Muscle of back (tissue), 11 donors: ENCODE results near the gene THBD. TPM values are rescaled to one million over a fixed set of nuclear protein-coding genes. Genes with fewer than 3 reads are reported as not detected.

ENCODE experiments used
- DNase-seq, 3 donors: peaks; one replicate each; pipeline versions ENCODE4 v3.0.0 to v3.0.0-alpha.2; 2013
- polyA plus RNA-seq, 10 donors: library from polyadenylated mRNA; unstranded; fragments of 120-200 nt; gene quantifications; one replicate each; pipeline ENCODE4 v1.2.1, GENCODE V29; 2013; ENCODE audit not compliant: insufficient read length in 10 of 10

THBD gene
- polyA plus RNA-seq, 10 donors: 5.7 to 13.2 (median 8.8) TPM

DNA sequence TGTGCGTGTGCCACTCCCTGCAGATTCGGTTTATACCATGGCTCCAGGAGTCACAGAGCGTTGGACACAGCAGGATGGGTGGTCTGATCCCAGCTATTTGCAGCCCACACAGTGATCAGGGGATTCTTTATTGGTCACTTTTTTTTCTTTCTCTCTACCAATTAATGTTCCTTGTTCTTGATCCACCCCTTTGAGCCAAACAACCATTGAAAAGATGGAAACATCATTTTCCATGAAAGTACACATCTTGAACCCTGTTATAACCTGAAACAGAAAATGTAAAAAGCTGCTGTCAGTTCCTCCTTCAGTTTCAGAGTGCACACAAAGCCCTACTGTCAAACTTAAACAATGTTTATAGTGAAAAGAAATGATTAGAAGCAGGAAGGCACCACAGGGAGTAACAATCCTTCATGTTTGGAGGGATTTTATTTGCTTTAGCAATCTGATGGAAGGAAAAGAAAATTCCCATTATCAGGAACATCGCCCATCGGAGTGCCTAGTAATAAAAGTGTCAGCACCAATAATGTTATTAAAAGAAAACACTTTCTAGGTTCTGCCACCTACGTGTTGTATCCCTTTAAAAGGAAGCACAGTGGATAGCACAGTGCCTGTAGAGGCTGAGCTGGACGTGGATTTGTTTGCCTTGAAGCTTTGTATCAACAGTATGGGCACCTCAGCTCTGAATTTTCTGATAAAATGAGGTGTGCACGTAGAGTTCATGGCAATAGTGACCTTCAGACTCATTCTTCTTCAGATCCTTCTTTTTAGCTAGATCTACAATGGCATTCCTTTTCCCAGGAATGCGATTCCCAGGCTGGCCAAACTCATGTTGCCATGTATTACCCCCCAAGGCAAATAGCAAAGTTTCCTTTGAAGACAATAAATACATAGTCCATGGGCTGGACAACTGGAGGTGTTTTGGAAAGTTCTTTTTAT lies 16.1 kb upstream of the THBD start:
- DNase-seq: no peak

DNA sequence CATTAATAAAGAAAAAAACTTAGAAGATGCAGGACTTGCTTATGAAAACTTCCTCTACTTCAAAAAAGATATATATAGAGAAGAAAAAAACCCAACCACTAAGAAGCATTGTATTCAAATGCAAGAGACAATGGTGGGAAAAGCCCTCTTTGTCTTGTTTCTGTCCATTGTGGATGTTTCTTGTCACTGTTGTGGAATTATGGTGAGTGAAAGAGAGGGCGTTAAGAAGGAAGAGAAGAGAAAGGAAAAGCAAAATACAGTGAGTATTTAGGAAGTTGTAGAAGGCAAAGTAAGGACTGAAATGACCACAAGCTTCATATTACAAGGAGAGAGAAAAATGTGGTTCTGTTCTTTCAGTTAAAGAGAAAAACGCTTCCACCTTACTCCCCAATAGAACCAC lies 14.1 kb upstream of the THBD start:
- DNase-seq: no peak

DNA sequence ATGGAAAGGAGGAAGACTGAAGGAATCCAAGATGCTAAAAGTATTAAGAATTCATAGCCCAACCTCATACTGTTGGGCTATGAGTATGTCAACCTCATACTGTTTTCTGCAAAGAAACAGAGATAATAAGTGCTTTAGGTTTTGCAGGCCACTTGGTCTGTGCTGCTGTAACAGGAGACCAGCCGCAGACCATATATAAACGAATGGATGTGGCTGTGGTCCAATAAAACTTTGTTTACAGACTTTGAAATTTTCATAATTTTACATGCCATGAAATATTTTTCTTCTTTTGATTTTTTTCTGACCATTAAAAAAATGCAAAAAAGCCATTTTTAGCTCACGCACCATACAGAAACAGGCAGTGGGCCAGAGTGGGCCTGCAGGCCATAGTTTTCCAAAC lies 13.7 kb upstream of the THBD start:
- DNase-seq: no peak

DNA sequence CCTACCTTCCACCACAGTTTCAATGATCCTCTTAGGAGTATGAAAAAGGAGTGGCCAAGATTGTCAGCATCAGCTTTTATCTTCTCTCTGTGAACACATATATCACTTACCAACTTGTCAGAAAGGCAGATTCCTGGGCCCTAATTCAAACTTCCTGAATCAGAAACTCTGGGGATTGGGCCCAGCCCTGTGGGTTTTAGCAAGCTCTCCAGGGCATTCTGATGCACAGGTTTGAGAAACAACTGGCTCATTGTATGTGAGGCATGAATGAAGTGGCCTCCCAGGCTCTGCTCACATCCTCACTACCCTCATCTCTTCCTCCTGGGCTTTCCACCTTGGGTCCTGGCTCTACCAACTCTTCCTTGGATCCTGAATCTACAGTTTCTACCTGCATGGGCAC lies 13.2 kb upstream of the THBD start:
- no peak for DNase-seq

DNA sequence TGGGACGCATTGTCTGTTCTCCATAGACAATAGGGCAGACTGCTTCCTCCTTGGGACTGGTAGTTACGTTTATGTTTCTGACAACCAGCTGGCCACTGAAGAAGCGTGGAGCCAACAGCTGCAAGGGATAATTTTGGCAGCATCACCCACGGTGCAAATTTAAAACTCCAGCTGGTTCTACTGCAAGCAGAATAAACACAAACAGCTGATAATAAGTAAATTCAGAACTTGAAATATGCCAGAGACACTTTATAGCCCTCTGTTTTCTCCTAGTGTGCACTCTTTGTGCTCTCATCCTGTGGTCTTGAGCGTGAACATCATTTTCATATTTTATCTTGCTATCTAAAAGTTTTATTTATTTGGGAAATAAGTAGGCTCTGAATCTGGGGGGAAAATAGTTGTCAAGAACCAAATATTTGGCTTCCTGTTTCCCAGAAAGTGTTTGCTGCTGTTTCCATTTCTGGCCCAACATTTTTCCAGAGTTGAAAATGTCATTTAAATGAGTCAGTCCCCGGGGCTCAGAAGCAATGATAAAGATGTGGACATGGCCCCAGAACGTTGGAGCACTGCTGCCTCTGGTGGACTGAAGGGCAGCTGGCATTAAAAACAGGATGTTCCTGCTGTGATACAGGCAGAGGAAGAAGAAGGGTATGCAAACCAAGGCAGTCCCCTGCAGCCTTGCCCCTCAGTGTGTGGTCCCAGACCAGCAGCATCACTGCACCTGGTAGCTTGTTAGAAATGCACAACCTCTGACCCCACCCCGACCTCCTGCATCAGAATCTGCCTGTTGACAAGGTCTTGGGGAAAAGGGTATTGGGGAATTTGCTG lies 12.5 kb upstream of the THBD start:
- DNase-seq: peak; percentile 78 to 90 (median 80)

DNA sequence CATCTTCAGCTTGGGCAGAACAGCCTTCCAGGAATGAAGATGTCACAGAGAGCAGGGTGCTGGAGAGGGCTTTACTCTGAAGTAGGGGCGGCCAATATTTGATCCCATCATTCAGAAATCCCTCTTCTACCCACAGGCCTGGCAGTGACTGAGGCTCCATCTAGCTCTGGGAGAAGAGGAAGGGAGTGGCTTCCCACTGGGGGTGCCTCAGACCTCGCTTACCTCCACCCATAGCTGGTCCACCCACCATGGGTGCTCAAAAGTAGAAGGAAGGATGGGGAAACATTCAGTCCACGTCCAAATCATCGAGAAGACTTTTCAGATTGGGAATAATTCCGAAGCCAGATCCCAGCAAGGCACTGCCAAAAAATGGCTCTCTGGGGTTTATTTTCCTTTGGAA lies 11.8 kb upstream of the THBD start:
- no peak for DNase-seq

DNA sequence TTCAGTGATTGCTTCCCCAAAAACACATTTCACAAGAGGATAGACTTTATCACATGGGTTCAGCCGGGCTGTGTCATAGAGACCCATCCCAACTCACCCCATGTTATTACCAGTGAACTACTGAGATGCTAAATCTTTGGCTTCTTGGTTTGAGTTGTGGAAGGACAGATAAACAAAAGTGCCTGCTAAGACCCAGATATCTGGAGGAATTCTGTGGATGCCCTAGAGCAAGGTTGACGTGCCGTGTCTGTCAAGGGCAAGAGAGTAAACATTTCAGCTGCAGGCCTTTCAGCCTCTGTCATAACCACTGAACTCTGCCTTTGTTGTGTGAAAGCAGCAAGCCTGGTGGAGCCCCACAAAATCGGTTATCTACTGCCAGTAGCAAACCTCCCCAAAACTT lies 11.2 kb upstream of the THBD start:
- no peak for DNase-seq

DNA sequence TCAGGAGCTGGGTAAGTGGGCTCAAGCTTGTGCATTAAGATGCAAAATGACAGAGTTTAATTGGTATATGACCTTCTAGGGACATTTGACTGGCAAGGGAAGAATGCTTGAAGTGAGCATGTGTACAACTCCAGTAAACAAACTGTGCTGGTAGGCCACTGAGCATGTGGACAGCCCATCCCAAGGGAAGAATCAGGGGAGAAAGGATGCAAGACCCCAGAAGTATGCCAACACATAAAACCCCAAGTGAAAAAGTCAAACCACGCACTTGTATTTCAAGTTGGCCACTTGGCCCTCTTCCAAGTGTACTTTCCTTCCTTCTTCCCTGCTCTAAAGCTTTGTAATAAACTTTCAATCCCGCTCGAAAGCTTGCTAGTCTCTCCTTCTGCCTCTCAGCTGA lies 10.4 kb upstream of the THBD start:
- no peak for DNase-seq

DNA sequence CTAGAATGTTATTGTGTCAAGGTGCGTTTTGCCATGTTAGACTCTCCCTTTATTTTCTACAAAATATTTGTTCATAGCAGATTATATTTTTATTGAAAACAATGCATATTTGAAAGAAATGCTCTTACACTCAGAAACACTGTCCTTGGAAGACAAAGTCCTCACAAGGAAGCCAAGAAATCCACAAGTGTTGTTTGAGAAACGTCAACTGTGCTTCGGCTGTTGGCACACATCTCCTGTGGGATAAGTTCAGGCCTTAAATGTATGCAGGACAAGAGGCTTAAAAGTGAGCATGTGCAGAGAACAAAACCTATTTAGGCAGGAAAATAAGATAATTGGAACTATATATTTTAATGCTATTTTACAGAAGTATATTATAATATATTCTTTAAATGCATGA lies 9.5 kb upstream of the THBD start:
- no peak for DNase-seq

DNA sequence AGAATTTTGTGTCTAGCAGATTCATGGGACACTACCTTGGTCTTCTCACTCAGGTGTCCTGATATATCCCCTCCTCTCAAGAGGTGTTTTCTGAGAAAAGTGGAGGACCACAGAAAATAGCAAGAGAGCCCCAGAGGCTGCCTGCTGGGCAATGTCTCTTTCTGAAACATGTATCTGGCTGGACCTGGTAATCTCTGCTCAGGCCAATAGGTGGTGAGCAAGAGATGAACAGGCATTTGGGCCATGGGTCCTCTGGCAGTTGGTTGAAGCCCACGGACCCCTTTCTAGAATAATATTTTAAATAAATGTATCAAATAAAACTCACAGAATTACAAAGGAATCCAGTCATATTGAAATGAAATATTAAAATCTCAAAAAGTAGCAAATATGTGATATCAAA lies 8.8 kb upstream of the THBD start:
- DNase-seq: no peak

DNA sequence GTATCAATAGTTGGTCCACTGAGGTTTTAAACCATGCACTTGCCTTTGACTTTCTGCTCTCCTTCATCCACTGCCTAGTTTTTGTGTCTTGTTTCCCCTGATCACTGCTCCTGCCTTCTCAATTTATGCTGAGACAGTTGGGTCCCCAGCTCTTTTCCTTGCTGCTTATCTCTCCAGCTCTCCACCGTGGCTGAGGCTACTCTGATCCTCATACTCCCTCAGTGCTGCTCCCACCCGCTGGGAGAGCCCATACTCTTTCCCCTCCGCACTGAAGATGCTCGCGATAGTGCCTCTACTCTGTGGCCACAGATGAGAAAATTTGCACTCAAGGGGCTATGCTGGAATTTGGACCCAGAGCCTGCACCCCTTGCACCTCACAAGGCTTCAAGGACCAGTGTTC lies 3.4 kb upstream of the THBD start:
- no peak for DNase-seq

DNA sequence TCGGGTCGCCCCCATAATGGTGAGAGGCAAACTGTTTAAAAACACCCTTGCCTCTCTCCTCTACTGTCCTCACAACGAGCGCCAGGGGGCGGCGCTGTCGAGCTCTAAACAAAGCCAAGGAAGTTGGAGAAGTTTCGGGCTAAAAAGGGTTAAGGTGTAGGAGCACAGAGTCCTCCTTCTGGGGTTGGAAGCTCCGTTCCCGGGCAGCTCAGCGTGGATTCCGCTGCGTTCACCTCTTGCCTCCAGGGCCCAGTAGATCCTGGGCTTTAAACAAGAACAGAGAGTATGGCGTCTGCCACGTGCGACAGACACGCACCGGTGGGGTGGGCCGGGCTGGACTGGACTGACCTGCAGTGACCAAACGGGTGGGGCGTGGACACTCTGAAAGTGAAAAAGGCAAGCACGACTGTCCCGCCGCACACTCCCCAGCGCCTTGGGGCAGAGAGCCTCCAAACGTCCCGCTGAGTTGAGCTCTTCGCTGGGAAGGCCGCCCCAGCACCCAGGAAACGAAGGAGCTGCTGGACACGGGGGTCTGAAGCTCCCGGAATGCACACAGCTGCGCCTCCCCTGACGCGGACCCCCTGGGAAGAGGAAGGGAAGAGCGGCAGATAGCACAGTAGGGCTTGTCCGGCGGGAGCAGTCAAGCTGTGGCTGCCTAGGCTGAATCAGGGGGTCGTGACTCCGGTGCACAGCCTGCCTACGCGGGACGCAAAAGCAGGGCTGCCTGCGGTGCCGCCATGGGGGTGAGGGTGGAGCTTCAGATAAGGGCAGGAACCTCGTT lies 1.6 kb upstream of the THBD start:
- DNase-seq: peak; percentile 81 to 90 (median 82)

DNA sequence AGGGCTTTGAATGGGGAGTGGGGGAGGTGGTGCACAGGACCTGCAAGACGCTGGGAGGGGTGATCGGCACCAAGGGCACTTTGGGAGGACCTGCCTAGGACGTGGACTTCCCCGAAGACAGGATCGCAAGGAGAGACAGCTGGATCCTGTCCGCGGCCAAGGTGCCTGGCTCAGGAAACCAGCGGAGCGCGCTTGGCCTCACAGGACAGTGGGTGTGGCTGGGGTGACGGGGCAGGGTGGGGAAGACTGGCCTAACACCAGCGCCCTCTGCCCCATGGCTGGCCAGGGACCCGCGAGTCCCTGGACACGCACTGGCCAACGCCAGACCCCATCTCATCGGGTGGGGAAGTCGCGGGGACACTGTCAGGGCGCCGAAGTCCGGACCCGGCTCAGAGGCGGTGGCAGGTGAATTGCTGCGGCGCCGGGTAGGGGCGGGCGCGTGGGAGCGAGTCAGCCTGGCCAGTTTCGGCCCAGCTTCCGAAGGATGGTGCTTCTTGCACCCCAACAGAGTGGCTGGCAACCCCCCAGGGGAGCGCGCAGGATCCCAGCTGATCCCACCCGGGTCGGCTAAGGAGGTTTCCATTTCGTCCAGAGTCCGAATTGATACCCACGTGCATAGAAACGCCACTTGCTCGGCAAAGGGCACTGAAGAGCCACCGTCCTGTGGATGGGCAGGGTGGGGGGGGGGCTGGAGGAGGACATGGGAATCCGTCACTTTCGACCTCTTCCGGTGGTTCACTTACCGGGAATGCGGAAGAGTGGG lies 785 bp upstream of the THBD start:
- DNase-seq: no peak

DNA sequence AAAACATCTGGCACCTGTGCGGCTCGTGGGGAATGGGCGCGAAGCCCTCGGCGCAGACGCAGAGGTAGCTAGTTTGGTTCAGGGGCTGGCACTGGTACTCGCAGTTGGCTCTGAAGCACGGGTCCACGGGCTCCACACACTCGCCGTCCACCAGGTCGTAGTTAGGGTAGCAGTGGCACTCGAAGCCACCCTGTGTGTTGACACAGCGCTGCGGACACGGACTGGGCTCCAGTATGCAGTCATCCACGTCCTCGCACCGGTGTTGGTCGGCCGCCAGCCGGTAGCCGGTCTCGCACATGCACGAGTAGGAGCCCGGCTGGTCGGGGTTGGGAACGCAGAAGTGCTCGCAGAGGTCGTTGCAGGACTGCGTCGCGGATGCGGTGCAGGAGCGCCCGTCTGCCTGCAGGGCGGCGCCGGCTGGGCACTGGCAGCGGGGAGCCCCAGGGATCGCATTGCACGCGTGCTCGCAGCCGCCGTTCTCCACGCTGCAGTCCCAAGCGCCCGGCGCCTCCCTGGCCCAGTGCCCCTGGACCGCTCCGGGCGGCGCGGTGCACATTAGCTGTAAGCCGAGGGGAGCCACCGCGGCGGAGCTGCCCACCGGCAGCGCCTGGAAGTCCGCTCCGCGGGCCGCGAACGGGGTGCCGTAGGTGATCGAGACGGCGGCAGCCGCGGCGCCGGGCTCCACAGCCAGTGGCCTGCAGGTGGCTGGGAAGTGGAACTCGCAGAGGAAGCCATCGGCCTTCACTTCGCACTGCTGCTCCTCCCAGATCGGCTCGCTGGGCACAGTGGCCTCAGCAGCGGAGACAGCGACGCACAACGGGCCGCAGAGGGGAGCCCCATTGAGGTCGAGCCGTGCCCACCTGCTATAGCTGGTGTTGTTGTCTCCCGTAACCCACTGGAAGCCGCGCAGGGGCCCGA lies 930 bp downstream of the THBD start:
- peak in 1 of 3 donors; percentile 75 for DNase-seq

DNA sequence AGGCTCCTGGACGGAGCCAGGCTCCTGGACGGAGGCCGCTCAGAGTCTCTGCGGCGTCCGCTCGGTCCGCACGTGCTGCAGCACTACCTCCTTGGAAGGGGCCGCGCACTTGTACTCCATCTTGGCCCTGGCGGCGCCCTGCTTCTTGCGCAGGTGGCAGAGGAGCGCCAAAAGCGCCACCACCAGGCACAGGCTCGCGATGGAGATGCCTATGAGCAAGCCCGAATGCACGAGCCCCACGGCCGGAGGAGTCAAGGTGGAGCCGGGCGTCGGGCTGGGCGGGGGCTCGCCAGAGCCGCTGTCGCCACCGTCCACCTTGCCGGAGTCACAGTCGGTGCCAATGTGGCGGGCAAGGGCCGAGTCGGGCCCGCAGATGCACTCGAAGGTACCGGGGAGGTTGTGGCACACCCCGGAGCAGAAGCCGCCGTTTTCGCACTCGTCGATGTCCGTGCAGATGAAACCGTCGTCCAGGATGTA lies 1.7 kb downstream of the THBD start:
- peak in 1 of 3 donors; percentile 46 for DNase-seq

DNA sequence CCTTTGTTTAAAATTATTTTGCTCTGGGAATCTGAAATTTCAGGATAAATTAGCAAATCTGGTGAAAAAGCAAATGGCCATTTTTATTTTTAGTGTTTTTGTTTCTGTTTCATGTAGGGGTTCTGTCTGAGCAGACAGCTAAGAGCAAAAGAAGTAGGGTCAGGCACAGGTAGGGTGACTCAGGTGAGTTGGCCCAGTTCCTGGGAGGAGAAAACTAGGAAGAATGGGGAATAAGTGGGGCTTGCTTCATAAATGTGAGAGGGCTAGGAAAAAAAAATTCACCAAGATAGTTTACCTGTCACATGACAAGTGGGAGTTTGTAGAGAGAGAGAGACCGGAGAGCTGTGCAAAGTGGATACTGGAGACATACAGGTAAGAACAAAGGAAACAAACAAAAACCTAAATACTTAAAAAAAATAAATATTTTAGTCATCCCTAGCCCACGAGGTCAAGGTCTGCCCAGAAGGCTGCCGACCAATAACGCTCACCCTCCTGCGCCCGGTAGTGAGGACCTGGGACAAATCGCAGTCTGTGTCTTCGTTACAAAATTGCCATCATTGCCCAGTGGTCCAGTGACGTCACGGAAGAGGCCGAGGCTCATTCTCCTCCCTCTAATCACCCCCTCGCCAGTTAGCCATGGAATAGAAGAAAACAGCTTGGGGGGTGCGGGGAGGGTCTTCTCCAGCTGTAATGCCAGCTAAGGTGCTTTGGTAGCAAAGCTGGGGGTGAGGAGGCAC lies 2.3 kb downstream of the THBD start:
- no peak for DNase-seq

DNA sequence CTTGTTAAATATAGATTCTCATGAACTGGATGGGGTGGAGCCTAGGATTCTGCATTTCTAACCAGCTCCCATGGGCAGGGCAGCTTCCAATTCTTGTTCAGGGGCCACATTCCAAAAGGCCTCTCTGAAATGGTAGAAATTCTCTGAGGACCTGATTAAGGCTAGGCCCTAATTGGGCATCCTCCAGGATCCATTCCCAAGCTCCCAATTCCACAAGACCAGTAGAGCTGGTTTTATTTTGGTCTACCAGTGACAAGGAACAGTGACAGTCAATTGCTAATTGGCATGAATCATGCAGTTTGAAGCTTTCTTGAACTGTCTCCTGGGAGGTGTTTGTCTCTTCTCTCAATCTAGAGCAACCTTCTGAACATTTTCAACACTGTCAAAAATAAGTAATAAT lies 3.0 kb downstream of the THBD start:
- no peak for DNase-seq

DNA sequence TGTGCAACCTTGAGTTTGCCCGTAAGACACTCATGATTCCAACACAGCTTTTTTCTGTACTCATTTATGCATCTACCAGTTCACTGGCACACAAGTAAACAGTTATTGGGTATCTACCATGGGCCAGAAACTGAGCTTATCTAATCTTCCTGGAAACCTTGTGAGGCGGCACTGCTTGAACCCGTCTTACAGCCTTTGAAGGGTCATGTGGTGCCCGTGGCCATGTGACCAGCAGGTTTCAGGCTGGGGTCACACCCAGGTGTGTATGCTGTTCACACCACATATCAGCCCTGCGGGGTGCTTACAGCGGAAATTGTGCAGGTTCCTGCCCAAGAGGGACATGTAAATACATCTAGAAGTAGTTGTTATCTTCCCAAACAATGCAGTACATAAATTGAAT lies 6.1 kb downstream of the THBD start:
- DNase-seq: no peak

DNA sequence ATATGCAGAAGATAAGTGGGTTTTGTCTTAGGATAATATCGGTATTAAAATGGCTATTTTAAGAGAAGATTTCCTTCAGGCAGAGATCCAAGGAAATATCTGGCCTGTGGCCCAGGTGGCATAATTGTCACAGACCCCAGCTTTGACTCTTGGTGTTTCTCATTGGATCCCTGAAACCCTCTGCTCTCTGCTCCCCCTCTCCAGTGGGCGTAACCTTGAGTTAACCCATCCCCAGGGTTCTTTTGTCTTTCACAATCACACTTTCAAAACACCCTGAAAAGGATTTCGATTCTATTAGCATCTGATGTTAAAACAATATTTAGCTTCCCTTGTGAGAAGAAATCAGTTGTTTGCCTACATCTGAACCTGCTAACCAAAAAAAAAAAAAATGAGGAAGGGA lies 7.2 kb downstream of the THBD start:
- DNase-seq: no peak
